ENCODE measurements around the gene TPM3. TPM values are rescaled to one million over a fixed set of nuclear protein-coding genes. Genes with fewer than 3 reads are reported as not detected.
A peak's percentile ranks its signal among the peaks of the same experiment; 100 is the strongest.

The TPM3 gene
- polyA plus RNA-seq, 3 donors: 418 to 1,159 (median 1,153) TPM

DNA sequence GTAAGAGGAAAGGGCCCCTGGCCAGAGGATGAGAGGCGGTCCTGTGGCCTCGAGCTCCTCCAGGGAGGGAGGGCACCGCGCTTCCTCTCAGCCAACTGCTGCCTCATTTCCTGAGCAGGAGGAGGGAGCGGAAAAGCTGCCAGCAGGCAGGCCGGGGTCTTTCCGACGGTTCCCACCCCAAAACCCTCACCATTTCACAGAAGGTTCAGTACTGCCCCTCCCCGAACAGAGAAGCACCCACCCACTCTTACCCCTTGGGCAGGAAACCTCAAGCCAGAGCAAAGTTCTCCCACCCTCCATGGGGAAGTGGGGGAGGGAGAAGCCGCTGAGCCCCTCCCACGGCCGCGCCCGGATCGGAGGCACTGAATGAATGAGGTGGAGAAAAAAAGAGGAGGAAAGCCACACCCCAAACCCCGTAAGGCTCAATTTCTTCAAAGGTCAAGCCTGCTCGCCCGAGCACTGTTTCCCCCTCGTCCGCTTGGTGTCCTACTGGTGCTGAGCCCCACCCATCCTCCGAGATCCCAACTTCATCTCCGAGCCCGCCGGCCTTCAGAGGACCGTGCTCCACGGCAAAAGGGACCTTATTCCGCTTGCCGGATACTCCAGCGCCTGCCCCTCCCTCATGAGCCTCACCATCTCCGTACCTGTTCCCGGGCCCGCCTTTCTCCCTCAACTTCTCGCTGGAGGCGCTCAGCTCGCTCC is 9.4 kb downstream of the TPM3 start:
- DNase-seq: peak; percentile 79 to 88 (median 80)
- Histone ChIP-seq H3K9ac (ENCODE audit: insufficient read depth, low read length, poor library complexity, severe bottlenecking) (peak overlapping the region; percentile 80), H3K27ac (ENCODE audit: low read depth in 1 of 2, low read length in 2 of 2) (peak overlapping the region; percentile 74 to 94), H3K79me2 (ENCODE audit: insufficient read depth, low read length) (peaks cover 64% of the 10 kb centered on the region), H2AFZ (ENCODE audit: insufficient read depth, low read depth, low read length, poor library complexity, severe bottlenecking) (peak overlapping the region; percentile 89), H3K4me2 (replicated peaks; ENCODE audit: extremely low read depth, low read length, poor library complexity, severe bottlenecking) (peak overlapping the region; percentile 82), H3K27me3 (ENCODE audit: control insufficient read depth in 2 of 2, insufficient read depth in 2 of 2, low read length in 2 of 2) (no peaks in the 10 kb centered on the region), H3K4me1 (ENCODE audit: control insufficient read depth in 1 of 2, insufficient read depth in 2 of 2, low read length in 2 of 2) (peaks cover 47 to 54% of the 10 kb centered on the region in 2 donors), H4K20me1 (ENCODE audit: insufficient read depth, low read length) (peaks cover 55% of the 10 kb centered on the region), H3K9me3 (replicated peaks in 1 of 2; ENCODE audit: control insufficient read depth in 1 of 2, insufficient read depth in 1 of 2, low read length in 2 of 2) (no peaks in the 10 kb centered on the region), H3K4me3 (replicated peaks in 1 of 3; ENCODE audit: low read depth in 2 of 3, low read length in 3 of 3) (peak overlapping the region; percentile 80 to 98 (median 80)), H3K36me3 (replicated peaks in 1 of 2; ENCODE audit: control insufficient read depth in 1 of 2, insufficient read depth in 2 of 2, low read length in 2 of 2) (peaks cover 6 to 9% of the 10 kb centered on the region in 2 donors)
- Mint-ChIP-seq H3K36me3 (peaks cover 7 to 32% of the 10 kb centered on the region in 2 donors), H3K4me1 (peaks cover 49% of the 10 kb centered on the region), H3K27ac (peak overlapping the region; percentile 99 to 100 (median 100)), H3K27me3 (ENCODE audit: low read depth in 3 of 3) (peaks cover 0 to 4% (median 0%) of the 10 kb centered on the region in 3 donors), H3K4me3 (peak overlapping the region; percentile 100), H3K9me3 (peaks cover 0 to 4% (median 0%) of the 10 kb centered on the region in 7 donors)
- whole genome bisulfite sequencing (ENCODE audit: insufficient coverage): 0% methylated on average over 19 of the region's 35 CpGs
- TF ChIP-seq, protein P1, sequence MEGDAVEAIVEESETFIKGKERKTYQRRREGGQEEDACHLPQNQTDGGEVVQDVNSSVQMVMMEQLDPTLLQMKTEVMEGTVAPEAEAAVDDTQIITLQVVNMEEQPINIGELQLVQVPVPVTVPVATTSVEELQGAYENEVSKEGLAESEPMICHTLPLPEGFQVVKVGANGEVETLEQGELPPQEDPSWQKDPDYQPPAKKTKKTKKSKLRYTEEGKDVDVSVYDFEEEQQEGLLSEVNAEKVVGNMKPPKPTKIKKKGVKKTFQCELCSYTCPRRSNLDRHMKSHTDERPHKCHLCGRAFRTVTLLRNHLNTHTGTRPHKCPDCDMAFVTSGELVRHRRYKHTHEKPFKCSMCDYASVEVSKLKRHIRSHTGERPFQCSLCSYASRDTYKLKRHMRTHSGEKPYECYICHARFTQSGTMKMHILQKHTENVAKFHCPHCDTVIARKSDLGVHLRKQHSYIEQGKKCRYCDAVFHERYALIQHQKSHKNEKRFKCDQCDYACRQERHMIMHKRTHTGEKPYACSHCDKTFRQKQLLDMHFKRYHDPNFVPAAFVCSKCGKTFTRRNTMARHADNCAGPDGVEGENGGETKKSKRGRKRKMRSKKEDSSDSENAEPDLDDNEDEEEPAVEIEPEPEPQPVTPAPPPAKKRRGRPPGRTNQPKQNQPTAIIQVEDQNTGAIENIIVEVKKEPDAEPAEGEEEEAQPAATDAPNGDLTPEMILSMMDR (IDR thresholded peaks at IDR 0.05): no peak
- intact Hi-C loops (cut with micrococcal nuclease): loop anchor here (5.0 to 10.0 kb wide), 4 partner anchors 35 to 90 kb away; partner anchors contain the start of genes HAX1 (in 1 of the 2) and UBAP2L (in 1 of the 2)

- H3K4me3 Mint-ChIP-seq: peak overlapping the region; percentile 100
- H3K4me3 ChIP-seq (replicated peaks in 1 of 3; ENCODE audit: low read depth in 2 of 3, low read length in 3 of 3): peak overlapping the region; percentile 80 to 98 (median 80)
- H3K27me3 ChIP-seq (ENCODE audit: control insufficient read depth in 2 of 2, insufficient read depth in 2 of 2, low read length in 2 of 2): no peaks in the 10 kb centered on the region
- peaks cover 6 to 9% of the 10 kb centered on the region in 2 donors for H3K36me3 ChIP-seq (replicated peaks in 1 of 2; ENCODE audit: control insufficient read depth in 1 of 2, insufficient read depth in 2 of 2, low read length in 2 of 2)
- H3K27me3 Mint-ChIP-seq (ENCODE audit: low read depth in 3 of 3): peaks cover 0 to 3% (median 0%) of the 10 kb centered on the region in 3 donors
- peak overlapping the region; percentile 80 for H3K9ac ChIP-seq (ENCODE audit: insufficient read depth, low read length, poor library complexity, severe bottlenecking)
- TF ChIP-seq, protein P1 (IDR thresholded peaks at IDR 0.05): no peak
- peaks cover 0 to 4% (median 0%) of the 10 kb centered on the region in 7 donors for H3K9me3 Mint-ChIP-seq
- peak overlapping the region; percentile 82 for H3K4me2 ChIP-seq (replicated peaks; ENCODE audit: extremely low read depth, low read length, poor library complexity, severe bottlenecking)
- H3K27ac ChIP-seq (ENCODE audit: low read depth in 1 of 2, low read length in 2 of 2): peak overlapping the region; percentile 74 to 94
- H3K36me3 Mint-ChIP-seq: peaks cover 12 to 37% of the 10 kb centered on the region in 2 donors
- no CpG with 5 or more reads among the region's 6 CpGs for whole genome bisulfite sequencing (ENCODE audit: insufficient coverage)
- no peaks in the 10 kb centered on the region for H3K9me3 ChIP-seq (replicated peaks in 1 of 2; ENCODE audit: control insufficient read depth in 1 of 2, insufficient read depth in 1 of 2, low read length in 2 of 2)
- H2AFZ ChIP-seq (ENCODE audit: insufficient read depth, low read depth, low read length, poor library complexity, severe bottlenecking): peak overlapping the region; percentile 55
- no peak for DNase-seq
- peaks cover 70% of the 10 kb centered on the region for H3K79me2 ChIP-seq (ENCODE audit: insufficient read depth, low read length)
- H3K27ac Mint-ChIP-seq: peak overlapping the region; percentile 99 to 100 (median 100)
- intact Hi-C loops (cut with micrococcal nuclease): loop anchor here (5.0 to 10.0 kb wide), 4 partner anchors 35 to 90 kb away; partner anchors contain the start of genes HAX1 (in 1 of the 2) and UBAP2L (in 1 of the 2)
- peaks cover 55% of the 10 kb centered on the region for H3K4me1 Mint-ChIP-seq
- H3K4me1 ChIP-seq (ENCODE audit: control insufficient read depth in 1 of 2, insufficient read depth in 2 of 2, low read length in 2 of 2): peaks cover 52 to 59% of the 10 kb centered on the region in 2 donors
- H4K20me1 ChIP-seq (ENCODE audit: insufficient read depth, low read length): peaks cover 60% of the 10 kb centered on the region
Measured at GRCh38 chr1:154181944-154182343, 10.0 kb downstream of the TPM3 start.

Data from CD14-positive monocyte (primary cell).